ENCODE results near the gene INO80E. TPM values are rescaled to one million over a fixed set of nuclear protein-coding genes. Genes with fewer than 3 reads are reported as not detected.
A peak's percentile ranks its signal among the peaks of the same experiment; 100 is the strongest.

Gene INO80E
- total RNA-seq, 1 donor from 2014 or later: 58.4 TPM

- Histone ChIP-seq H3K36me3 (no peaks in the 10 kb centered on the region), H3K4me3 (no peak overlapping the region), H3K27ac (no peak overlapping the region), H3K27me3 (ENCODE audit: low read depth) (peaks cover 15% of the 10 kb centered on the region), H3K4me1 (no peaks in the 10 kb centered on the region), H3K9me3 (no peaks in the 10 kb centered on the region)
- no peak for DNase-seq
- TF ChIP-seq CTCF (IDR thresholded peaks at IDR 0.05): peak; percentile 49
- no peak for ATAC-seq
- intact Hi-C loops (cut with DNase I): no loop called here
These were observed 45.8 kb downstream of the INO80E start for GRCh38 chr16:30041841-30042240.

GRCh38 chr16:30046178-30046577 lies 50.1 kb downstream of the INO80E start:
- intact Hi-C loops (cut with DNase I): no loop called here
- no peaks in the 10 kb centered on the region for H3K4me1 ChIP-seq
- H3K36me3 ChIP-seq: no peaks in the 10 kb centered on the region
- no peaks in the 10 kb centered on the region for H3K9me3 ChIP-seq
- no peak overlapping the region for H3K27ac ChIP-seq
- no peak for TF ChIP-seq CTCF (IDR thresholded peaks at IDR 0.05)
- H3K27me3 ChIP-seq (ENCODE audit: low read depth): peaks cover 6% of the 10 kb centered on the region
- DNase-seq: no peak
- ATAC-seq: no peak
- H3K4me3 ChIP-seq: no peak overlapping the region

- Histone ChIP-seq H3K27ac (no peak overlapping the region), H3K4me3 (no peak overlapping the region), H3K4me1 (no peaks in the 10 kb centered on the region), H3K9me3 (no peaks in the 10 kb centered on the region), H3K36me3 (no peaks in the 10 kb centered on the region), H3K27me3 (ENCODE audit: low read depth) (peaks cover 6% of the 10 kb centered on the region)
- no peak for TF ChIP-seq CTCF (IDR thresholded peaks at IDR 0.05)
- ATAC-seq (no peak), DNase-seq (no peak)
- intact Hi-C loops (cut with DNase I): no loop called here
These were observed 50.5 kb downstream of the INO80E start for GRCh38 chr16:30046588-30046987.

GRCh38 chr16:30049871-30050270 lies 53.8 kb downstream of the INO80E start:
- H3K36me3 ChIP-seq: no peaks in the 10 kb centered on the region
- H3K4me3 ChIP-seq: no peak overlapping the region
- H3K4me1 ChIP-seq: peaks cover 15% of the 10 kb centered on the region
- peaks cover 6% of the 10 kb centered on the region for H3K27me3 ChIP-seq (ENCODE audit: low read depth)
- ATAC-seq (no peak), DNase-seq (no peak)
- H3K9me3 ChIP-seq: no peaks in the 10 kb centered on the region
- TF ChIP-seq CTCF (IDR thresholded peaks at IDR 0.05): no peak
- no peak overlapping the region for H3K27ac ChIP-seq
- intact Hi-C loops (cut with DNase I): no loop called here

- Histone ChIP-seq H3K27me3 (ENCODE audit: low read depth) (no peaks in the 10 kb centered on the region), H3K27ac (no peak overlapping the region), H3K4me1 (peaks cover 15% of the 10 kb centered on the region), H3K4me3 (no peak overlapping the region), H3K36me3 (no peaks in the 10 kb centered on the region), H3K9me3 (no peaks in the 10 kb centered on the region)
- TF ChIP-seq CTCF (IDR thresholded peaks at IDR 0.05): no peak
- intact Hi-C loops (cut with DNase I): no loop called here
- no peak for DNase-seq
- ATAC-seq: no peak
These were observed 55.5 kb downstream of the INO80E start for GRCh38 chr16:30051518-30051917.
